SHP77 (cell line): ENCODE measurements around the gene PCBP3.
A peak's percentile ranks its signal among the peaks of the same experiment; 100 is the strongest.

ENCODE experiments used
- DNase-seq, 2 experiments: peaks; one replicate each; lab custom pipeline; 2025; lab: John Stamatoyannopoulos, UW

PCBP3 gene

GRCh38 chr21:45724994-45725843 is 81.7 kb downstream of the PCBP3 start:
- DNase-seq = peak in 1 of 2 experiments; percentile 20

- no peak for DNase-seq
Observed at GRCh38 chr21:45725844-45726200, 82.3 kb downstream of the PCBP3 start.

DNA sequence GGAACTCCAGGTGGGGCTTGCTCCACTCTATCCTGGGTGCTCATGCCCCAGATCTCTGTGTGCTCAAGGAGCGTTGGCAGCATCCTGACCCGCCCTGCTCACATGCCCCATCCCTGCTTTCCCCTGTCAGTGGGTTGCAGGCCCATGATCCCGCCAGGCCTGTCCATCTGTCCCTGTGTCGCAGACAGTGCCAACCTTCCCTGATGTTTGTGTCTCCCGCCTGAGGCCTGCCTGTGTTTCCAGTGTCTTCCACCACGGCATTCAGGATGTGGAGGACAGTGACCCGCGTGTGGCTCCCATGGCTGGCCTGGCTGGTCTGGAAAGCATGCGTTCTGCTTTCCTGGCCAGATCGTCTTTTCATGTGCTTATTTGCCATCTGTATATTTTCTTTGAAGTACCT is 82.9 kb downstream of the PCBP3 start:
- DNase-seq = no peak

- no peak for DNase-seq
Observed at GRCh38 chr21:45727390-45727789, 83.9 kb downstream of the PCBP3 start.

DNA sequence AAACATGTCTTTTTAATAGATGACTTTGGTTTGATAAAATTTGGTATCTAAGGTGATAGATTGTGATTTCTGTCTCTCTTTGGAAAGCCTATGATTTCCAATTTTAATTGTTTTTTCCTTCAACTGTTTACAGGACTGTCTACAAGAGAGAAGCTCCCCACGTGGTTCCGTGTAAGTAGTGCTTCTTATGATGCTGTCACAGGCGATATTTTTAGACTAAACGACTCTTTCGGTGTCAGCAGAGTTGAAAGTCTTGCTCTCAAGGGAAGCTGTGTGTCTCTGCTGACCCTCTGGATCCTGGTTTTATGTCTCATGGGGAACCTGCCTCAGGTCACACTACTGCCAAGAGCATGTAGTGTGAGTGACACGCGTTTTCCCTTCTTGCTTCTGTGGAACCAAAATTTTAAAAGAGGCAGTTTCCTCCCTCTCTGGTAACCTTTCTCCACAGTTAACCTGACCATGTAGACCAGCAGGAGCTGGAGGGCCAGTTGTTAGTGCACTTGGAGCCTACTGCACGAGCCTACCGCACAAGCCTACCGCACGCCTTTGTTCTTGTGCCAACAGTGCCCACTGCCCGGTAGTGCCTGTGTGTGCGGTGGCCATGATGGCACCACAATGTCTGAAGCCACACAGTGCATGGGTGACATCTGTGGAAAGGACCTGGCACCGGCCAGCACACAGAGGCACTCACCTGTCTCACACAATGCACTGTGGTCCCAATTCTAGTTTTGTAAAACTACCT is 91.9 kb downstream of the PCBP3 start:
- no peak for DNase-seq

- DNase-seq = no peak
Observed at GRCh38 chr21:45736042-45736689, 92.6 kb downstream of the PCBP3 start.

- no peak for DNase-seq
Observed at GRCh38 chr21:45736690-45737484, 93.4 kb downstream of the PCBP3 start.

DNA sequence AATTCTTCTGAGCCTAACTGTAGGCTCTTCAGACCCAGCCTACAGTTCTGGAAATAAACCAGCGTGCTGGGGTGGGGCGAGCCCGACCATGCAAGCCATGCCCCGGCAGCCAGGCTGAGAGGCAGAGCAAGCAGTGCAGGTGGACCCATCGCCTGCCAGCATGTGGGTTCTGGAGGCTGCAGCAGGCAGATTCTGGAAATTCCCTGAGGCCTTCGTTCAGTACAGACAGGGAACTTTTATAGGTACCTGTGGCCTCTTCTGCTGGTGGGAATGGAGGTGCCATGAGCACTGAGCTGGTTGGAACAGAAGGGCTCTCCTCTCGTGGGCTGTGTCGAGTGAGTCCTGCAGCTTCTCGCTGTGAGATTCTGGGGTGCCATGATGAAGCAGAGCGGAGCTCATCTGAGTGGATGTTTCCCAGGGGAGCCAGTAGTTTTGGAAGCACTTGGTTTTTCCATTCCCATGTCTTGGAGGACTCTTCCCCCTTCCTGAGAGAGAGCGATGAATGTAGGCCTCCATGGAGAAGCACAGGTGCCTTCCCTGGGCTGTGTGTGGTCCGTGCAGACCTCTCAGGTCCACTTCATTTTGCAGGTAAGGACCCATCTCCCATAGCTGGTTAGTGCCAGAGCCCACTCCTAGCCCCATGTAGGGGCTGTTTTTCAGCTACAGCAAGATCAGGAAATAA is 94.1 kb downstream of the PCBP3 start:
- no peak for DNase-seq

DNA sequence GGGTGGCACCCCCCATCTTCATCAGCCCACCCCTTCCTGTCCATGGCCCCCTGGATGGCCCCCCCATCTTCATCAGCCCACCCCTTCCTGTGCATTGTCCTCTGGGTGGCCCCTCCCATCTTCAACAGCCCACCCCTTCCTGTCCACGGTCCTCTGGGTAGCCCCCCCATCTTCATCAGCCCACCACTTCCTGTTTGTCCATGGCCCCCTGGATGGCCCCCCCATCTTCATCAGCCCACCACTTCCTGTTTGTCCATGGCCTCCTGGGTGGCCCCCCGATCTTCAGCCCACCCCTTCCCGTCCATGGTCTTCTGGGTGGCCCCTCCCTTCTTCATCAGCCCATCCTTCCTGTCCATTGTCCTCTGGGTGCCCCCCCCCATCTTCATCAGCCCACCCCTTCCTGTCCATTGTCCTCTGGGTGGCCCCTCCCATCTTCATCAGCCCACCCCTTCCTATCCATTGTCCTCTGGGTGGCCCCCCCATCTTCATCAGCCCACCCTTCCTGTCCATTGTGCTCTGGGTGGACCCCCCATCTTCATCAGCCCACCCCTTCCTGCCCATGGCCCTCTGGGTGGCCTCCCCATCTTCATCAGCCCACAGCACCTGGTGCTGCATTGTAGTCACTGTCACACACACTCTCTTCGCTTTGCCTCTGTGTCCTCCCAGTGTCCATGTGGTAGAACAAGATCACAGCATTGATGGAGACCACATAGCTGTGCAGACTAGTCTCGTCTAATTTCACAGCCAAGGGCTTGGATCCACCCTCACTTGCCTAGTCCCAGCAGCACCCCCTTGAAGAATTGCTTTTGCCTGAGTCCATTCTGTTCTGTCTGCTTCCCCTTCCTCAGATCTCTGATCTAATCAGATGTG is 95.9 kb downstream of the PCBP3 start:
- no peak for DNase-seq

- no peak for DNase-seq
Observed at GRCh38 chr21:45740088-45740440, 96.5 kb downstream of the PCBP3 start.

- DNase-seq = no peak
Observed at GRCh38 chr21:45740491-45741357, 97.2 kb downstream of the PCBP3 start.

DNA sequence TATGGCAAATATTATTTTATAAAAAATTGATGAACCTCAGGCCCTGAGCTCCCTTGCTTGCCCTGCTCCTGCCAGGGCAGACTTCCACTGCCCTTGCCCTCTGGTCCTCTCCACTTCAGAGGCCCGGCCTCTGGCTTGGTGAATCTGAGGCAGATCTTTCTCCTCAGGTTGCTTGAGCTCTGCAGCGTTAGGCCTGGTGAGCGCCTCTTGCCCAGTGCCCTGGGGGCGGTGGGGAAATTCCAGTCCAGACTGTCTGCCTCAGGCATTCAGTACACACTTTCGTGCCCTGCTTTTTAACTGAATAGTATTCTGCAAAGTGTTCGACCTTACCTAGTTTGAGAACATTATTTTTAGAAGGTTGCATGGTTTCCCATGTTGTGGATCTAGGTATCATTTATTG is 98.2 kb downstream of the PCBP3 start:
- DNase-seq = no peak

GRCh38 chr21:45742247-45742646 is 98.7 kb downstream of the PCBP3 start:
- DNase-seq = no peak

- no peak for DNase-seq
Observed at GRCh38 chr21:45745256-45745655, 101.7 kb downstream of the PCBP3 start.

- peak in 1 of 2 experiments; percentile 50 for DNase-seq
Observed at GRCh38 chr21:45747233-45747766, 103.8 kb downstream of the PCBP3 start.

DNA sequence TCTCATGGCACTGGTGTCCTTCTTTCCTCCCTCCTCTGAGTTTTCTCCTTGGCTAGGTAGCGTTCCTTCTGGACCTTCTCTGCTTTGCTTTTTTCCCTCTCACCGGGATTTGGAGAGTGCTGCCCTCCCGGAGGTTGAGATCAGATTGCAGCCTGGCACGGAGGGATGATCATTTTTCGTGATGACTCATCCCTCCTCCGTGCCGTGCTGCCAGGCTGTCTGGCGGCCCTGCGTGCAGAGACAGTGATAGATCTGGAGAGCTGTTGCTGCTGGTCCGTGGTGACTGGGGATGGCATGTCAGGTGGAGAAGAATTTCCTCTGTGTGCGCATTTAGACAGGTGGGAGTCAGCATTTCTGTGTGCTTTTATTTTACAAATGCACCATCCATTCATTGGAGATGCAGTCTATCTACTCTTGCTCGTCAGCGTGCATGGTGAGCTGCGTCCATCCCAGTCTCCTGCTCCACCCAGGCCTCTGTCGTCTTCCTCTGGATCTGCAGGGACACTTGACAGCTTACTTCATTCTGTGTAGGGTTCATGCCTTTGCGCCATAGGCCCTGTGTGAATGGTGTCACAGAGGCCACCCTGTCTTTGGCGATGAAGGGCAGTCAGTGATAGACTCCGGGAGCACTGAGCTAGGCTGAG is 104.4 kb downstream of the PCBP3 start:
- DNase-seq = peak; percentile 71 to 82

- DNase-seq = peak; percentile 29 to 55
Observed at GRCh38 chr21:45748593-45748992, 105.1 kb downstream of the PCBP3 start.

DNA sequence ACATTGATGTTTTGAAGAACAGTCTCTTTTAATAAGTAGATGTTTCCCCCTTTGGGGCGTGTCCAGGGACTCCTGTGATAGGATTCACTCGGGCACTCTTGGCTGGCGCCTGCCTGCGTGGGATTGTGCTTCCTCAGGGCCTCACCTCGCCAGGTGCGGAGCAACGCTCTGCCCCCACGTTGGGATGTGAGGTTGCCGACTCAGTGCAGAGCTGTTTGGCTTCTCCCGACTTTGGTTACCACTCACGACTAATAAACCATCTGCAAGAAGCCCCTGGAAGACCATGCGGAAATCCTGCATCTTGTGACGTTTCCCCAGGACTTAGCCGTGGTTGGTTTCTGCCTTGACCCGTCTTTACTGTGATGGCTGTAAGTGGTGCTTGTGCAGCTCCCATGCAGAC is 106.4 kb downstream of the PCBP3 start:
- no peak for DNase-seq

GRCh38 chr21:45750936-45751335 is 107.4 kb downstream of the PCBP3 start:
- DNase-seq = no peak
